ENCODE results near the gene RASAL2.
"Not testable (repeated sequence)": the region's sequence is repeated elsewhere in the genome, so short reads cannot be mapped to it uniquely, and the experiment has no call there.

The RASAL2 gene

GRCh38 chr1:178120520-178121052 lies 26.7 kb downstream of the RASAL2 start:
- DNase-seq = not testable (repeated sequence)

GRCh38 chr1:178121883-178122282 lies 28.0 kb downstream of the RASAL2 start:
- DNase-seq = no peak

GRCh38 chr1:178122283-178122682 lies 28.4 kb downstream of the RASAL2 start:
- DNase-seq = no peak

- DNase-seq = no peak
These were observed 30.2 kb downstream of the RASAL2 start for GRCh38 chr1:178124115-178124514.

- no peak for DNase-seq
These were observed 32.4 kb downstream of the RASAL2 start for GRCh38 chr1:178126261-178126660.

- DNase-seq = no peak
These were observed 32.9 kb downstream of the RASAL2 start for GRCh38 chr1:178126741-178127185.

GRCh38 chr1:178127482-178128191 lies 33.7 kb downstream of the RASAL2 start:
- no peak for DNase-seq

- no peak for DNase-seq
These were observed 39.5 kb downstream of the RASAL2 start for GRCh38 chr1:178133239-178133989.

- DNase-seq = no peak
These were observed 40.2 kb downstream of the RASAL2 start for GRCh38 chr1:178134061-178134460.

- no peak for DNase-seq
These were observed 43.3 kb downstream of the RASAL2 start for GRCh38 chr1:178137238-178137637.

GRCh38 chr1:178142806-178143205 lies 48.9 kb downstream of the RASAL2 start:
- DNase-seq = no peak

GRCh38 chr1:178143730-178144690 lies 50.1 kb downstream of the RASAL2 start:
- no peak for DNase-seq

- DNase-seq = no peak
These were observed 51.7 kb downstream of the RASAL2 start for GRCh38 chr1:178145605-178146004.

GRCh38 chr1:178146436-178146835 lies 52.5 kb downstream of the RASAL2 start:
- DNase-seq = no peak

- DNase-seq = no peak
These were observed 56.7 kb downstream of the RASAL2 start for GRCh38 chr1:178150610-178151009.

- DNase-seq = no peak
These were observed 57.9 kb downstream of the RASAL2 start for GRCh38 chr1:178151831-178152230.

GRCh38 chr1:178155481-178156255 lies 61.8 kb downstream of the RASAL2 start:
- no peak for DNase-seq

GRCh38 chr1:178160736-178161475 lies 67.0 kb downstream of the RASAL2 start:
- no peak for DNase-seq

- no peak for DNase-seq
These were observed 67.6 kb downstream of the RASAL2 start for GRCh38 chr1:178161516-178161915.

GRCh38 chr1:178165196-178165595 lies 71.3 kb downstream of the RASAL2 start:
- DNase-seq = no peak

GRCh38 chr1:178166429-178167024 lies 72.6 kb downstream of the RASAL2 start:
- DNase-seq = no peak

All from activated T-cell treated with anti-CD3 and anti-CD28 coated beads for 4 hours (primary cell).